Omental fat pad (tissue), 4 donors: Measurements from ENCODE around the gene MAGED1. TPM values are rescaled to one million over a fixed set of nuclear protein-coding genes. Genes with fewer than 3 reads are reported as not detected.
"Not testable (repeated sequence)": the region's sequence is repeated elsewhere in the genome, so short reads cannot be mapped to it uniquely, and the experiment has no call there.

Source experiments
- ATAC-seq: fragments of 150-250 bp; one replicate; pipeline ENCODE4 v1.9.1; 2016; ENCODE audit warnings: mild to moderate bottlenecking, moderate library complexity; ENCODE audit not compliant: low FRiP score
- DNase-seq: peaks from one replicate; pipeline ENCODE4 v3.0.0-alpha.2; 2019; ENCODE audit warnings: low spot score
- total RNA-seq, 4 donors: library from RNA; depleted of rRNA; stranded (reverse); fragments of >200 nt; gene quantifications; one replicate each; pipeline ENCODE4 v1.1.0, GENCODE V29; 2016
- TF ChIP-seq, protein P1 (sequence below), 3 donors: fragments of 450-650 bp; IDR thresholded peaks; one replicate each; pipeline ENCODE4 v1.5.1; 2016 to 2017; ENCODE audit warnings: antibody characterized with exemption in 3 of 3, mild to moderate bottlenecking in 3 of 3, moderate library complexity in 2 of 3

MAGED1 gene
- total RNA-seq, 4 donors from 2014 or later = 27.1 to 57.7 (median 33.1) TPM

DNA sequence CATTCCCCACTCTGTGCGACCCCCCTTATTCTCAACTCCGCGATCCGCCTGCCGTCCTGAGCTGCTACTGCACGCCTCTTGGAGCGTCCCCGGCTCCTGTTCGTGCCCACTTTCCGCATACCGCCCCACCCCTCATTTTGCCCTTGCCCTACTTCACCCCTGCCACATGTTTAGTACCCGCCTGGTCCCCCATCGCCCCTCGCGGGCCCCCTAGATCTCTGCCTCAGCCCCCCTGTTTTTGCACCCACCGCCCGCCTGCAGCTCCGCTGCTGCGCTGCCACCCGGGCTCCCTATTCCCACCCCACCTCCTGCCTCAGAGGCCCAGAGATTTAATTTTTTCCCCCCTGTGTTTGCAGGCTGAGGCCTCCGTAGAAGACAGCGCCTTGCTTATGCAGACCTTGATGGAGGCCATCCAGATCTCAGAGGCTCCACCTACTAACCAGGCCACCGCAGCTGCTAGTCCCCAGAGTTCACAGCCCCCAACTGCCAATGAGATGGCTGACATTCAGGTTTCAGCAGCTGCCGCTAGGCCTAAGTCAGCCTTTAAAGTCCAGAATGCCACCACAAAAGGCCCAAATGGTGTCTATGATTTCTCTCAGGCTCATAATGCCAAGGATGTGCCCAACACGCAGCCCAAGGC is 1.4 kb downstream of the MAGED1 start:
- no peak for ATAC-seq
- no peak for DNase-seq
- TF ChIP-seq, protein P1, sequence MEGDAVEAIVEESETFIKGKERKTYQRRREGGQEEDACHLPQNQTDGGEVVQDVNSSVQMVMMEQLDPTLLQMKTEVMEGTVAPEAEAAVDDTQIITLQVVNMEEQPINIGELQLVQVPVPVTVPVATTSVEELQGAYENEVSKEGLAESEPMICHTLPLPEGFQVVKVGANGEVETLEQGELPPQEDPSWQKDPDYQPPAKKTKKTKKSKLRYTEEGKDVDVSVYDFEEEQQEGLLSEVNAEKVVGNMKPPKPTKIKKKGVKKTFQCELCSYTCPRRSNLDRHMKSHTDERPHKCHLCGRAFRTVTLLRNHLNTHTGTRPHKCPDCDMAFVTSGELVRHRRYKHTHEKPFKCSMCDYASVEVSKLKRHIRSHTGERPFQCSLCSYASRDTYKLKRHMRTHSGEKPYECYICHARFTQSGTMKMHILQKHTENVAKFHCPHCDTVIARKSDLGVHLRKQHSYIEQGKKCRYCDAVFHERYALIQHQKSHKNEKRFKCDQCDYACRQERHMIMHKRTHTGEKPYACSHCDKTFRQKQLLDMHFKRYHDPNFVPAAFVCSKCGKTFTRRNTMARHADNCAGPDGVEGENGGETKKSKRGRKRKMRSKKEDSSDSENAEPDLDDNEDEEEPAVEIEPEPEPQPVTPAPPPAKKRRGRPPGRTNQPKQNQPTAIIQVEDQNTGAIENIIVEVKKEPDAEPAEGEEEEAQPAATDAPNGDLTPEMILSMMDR (IDR thresholded peaks at IDR 0.05) = no peak

DNA sequence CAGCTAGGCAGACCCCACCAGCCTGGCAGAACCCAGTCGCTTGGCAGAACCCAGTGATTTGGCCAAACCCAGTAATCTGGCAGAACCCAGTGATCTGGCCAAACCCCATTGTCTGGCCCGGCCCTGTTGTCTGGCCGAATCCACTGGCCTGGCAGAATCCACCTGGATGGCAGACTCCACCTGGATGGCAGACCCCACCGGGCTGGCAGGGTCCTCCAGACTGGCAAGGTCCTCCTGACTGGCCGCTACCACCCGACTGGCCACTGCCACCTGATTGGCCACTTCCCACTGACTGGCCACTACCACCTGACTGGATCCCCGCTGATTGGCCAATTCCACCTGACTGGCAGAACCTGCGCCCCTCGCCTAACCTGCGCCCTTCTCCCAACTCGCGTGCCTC is 3.2 kb downstream of the MAGED1 start:
- TF ChIP-seq, protein P1 (IDR thresholded peaks at IDR 0.05) = no peak
- ATAC-seq = no peak
- DNase-seq = no peak

DNA sequence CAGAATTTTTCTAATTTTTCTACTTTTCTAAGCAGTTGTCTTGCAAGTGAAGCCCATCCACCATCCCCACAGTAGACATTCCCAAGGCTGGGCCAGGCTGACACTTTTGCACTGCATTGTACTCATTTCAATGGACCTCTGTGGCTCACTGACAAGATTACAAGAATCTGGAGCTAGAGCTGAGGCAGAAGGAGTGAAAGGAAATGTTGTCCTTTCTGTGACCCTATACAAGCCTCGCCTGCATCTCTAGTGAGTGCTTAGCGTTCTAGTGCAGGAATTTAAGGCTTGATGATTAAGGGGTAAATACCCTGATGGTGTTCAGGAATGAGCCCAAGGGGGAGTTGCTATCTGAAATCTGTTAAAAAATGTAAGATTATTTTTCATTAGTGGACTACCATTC is 6.3 kb downstream of the MAGED1 start:
- ATAC-seq (no peak), DNase-seq (no peak)
- TF ChIP-seq, protein P1 (IDR thresholded peaks at IDR 0.05) = no peak

DNA sequence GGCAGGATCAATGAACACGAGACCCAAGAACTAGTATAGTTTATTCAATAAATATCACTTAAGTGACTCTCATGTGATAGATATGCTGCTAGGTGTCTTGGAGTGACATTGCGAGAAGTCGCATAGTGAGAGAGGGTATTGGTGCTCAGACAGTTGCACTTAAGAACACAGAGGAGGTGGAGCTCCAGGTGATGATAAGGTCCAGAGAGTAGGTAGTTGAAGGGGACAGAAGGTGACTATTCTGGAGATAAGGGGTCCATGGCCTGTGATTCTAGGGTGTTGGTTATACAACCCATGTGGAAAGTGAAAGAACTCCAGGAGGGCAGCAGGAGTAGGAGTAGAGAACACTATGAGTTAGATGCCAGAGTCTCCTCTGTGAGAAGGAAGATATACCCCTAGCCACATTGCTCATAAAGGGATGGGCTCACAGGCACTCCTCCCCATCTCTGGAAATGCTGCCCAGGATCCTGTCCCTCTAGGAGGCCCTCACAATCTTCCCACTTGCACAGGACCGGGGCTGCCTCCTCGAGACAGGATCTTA is 9.2 kb downstream of the MAGED1 start:
- DNase-seq = no peak
- TF ChIP-seq, protein P1 (IDR thresholded peaks at IDR 0.05) = no peak
- ATAC-seq = no peak

DNA sequence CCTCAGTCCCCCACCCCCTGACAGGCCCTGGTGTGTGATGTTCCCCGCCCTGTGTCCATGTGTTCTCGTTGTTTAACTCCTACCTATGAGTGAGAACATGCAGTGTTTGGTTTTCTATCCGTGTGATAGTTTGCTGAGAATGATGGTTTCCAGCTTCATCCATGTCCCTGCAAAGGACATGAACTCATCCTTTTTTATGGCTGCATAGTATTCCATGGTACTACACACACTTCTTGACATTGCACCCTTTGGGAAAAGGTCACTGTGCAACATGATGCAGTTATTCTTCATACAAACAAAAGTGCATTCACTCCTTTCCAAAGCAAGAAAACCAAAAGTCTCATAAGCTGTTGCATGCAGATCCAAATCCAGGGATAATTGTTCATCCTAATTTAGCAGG is 11.7 kb downstream of the MAGED1 start:
- ATAC-seq, DNase-seq: not testable (repeated sequence)

DNA sequence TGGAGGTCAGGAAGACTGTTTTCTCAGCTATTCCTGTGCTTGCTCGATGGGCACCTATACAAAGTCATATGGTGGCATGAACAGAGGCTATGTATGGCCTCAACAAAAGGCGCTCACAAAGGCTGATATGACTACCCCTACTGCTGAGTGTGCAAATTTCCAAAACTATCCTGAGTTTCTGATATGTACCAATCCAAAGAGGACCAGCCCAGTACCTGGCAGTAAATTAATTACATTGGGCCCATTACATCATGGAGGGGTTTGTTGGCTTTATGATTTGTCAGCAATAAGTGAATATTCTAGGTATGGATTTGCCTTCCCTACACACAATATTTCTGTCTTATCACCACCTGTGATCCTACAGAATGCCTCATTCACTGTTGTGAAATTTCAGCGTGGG is 12.3 kb downstream of the MAGED1 start:
- DNase-seq = no peak
- no peak for ATAC-seq
- TF ChIP-seq, protein P1 (IDR thresholded peaks at IDR 0.05) = no peak

DNA sequence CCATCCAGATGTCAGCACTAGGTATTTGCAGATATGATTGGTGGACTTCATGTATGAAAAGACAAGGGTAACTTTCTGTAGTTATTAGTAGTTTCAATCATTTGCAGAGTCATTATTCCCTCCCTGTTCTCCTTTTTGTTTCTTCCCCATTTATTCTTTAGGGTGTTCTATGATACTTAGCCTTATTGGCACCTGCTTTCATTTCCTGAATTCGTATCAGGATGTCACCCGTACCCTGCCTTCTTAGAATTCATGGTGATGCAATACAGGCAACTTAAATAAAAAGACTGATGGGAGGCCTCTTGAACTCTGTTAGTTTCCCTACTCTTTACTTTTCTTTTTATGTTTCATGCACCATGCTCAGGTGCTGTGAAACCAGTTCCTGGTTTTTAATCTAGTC is 24.2 kb downstream of the MAGED1 start:
- TF ChIP-seq, protein P1 (IDR thresholded peaks at IDR 0.05) = no peak
- ATAC-seq = no peak

More for the DNA sequence above, 24.2 kb downstream of the MAGED1 start:
- no peak for DNase-seq
